GM21381 (cell line): ENCODE data around the gene SEC23IP.

Source experiments
- ATAC-seq: cut with Tn5 transposase; IDR thresholded peaks from one replicate; pipeline ENCODE4 v1.9.1; 2021; ENCODE audit warnings: mild to moderate bottlenecking, moderate library complexity; ENCODE audit not compliant: unreplicated experiment

Gene SEC23IP

DNA sequence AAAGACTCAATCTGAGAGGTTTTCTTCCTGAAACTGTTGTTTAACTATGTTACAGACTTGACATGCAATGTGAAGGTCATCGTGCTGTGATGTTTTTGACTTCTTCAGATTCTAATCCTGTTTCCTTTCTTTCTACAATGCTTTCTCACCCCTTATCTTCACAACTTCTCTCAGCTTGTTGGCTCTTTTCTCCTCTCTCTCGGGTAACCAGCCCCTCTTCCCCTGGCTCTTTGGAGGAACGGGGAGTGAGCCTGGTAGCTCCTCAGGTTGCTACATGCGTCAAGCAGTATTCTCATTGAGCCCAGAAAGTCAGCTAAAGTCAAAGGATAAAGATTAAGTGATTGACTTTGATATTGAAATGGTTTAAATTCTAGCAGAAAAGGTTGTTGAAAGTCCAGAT lies 40.1 kb downstream of the SEC23IP start:
- ATAC-seq: no peak

GRCh38 chr10:119933179-119933578 lies 40.6 kb downstream of the SEC23IP start:
- no peak for ATAC-seq

DNA sequence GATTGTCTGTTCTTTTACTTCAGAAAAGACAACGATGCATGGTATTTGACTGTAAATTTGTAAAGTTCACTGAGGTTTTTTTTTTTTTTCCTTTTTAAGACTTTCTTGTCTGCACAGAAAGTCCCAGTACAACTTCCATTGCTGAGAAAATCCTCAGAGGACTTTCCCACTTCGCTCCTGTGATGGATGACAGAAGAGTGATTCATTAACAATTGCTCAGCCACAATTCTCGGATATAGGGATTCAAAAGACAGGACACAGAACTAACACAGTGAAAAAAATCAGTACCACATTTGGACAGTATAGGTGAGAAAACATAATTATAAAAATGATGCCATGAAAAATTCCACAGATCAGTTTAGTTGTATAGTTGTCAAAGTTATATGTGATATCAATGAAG lies 48.0 kb downstream of the SEC23IP start:
- no peak for ATAC-seq

DNA sequence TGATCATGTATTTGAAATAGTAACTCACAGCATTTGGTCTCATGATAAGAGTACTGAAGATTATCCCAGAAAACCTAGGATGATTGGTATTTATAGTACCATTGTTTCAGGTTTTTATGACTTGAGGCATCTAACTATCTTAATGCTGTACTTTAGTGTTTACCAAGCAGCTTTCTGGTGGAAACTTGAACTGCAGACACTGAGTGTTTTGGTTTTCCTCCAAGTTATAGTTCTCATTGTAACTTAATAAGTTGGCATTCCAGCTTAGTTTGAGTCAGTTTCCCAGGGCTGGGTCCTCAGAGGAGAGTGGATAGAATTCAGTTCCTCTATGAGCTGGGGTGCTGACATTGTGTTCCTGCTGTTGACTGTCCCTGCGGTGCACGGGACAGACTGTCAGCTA lies 50.4 kb downstream of the SEC23IP start:
- no peak for ATAC-seq

DNA sequence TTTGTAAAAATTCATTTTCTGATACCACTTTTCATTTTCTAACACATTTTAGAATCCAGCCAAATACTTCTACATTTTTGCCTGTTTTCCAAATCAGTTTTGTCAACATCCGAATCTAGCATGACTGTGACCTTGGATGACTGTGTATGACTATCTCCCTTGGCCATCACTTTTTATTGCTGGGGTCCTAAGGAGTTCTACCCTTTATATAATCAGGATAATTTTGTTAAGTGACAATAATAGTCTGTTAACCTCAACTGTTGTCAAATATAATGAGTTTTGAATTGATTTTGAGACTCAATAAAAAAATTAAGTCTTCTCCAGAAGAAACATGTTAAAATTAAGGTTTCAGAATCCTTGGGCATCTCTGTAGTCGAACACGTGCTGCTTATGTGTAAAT lies 53.3 kb downstream of the SEC23IP start:
- no peak for ATAC-seq

DNA sequence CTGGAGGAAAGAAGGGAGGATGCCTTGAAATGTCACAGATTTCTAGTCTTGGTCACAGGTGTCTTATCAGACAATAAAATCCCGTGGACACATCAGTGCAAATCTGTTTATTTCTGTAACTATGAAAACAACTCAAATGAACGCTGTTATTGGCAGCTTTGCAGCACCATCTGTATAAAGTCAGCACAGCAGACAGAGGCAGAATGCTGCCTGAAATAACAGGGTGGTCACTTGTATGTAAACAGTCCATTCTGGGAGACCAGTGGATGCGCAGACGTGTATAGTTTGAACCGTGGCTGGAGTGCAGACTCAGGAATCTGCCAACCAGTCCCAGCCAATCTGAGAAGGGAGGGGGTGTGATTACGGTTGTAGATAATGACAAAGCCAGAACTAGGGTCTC lies 54.8 kb downstream of the SEC23IP start:
- no peak for ATAC-seq

GRCh38 chr10:119957451-119957850 lies 64.9 kb downstream of the SEC23IP start:
- ATAC-seq: no peak

- no peak for ATAC-seq
Observed at GRCh38 chr10:119962837-119963236, 70.3 kb downstream of the SEC23IP start.

- no peak for ATAC-seq
Observed at GRCh38 chr10:119967066-119967465, 74.5 kb downstream of the SEC23IP start.

DNA sequence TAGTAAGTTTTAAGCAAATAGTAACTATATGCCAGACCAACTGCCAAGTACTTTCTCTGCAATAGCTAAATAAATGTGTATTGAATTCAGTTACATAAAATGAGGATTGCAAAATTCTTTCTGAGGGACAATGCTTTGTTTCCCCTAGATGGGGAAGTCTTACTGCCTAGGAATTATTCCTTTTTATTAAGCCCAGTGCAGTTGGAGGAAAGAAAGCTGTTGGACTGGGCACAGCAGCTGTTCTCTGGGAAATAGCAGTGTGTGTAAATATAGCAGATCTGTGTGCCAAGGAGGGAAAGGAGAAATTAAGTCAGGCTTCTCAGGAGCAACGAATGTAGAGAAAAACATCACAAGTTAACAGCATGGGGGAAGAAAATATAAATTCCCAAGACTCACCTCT lies 77.1 kb downstream of the SEC23IP start:
- no peak for ATAC-seq

- no peak for ATAC-seq
Observed at GRCh38 chr10:119970107-119970506, 77.6 kb downstream of the SEC23IP start.

- no peak for ATAC-seq
Observed at GRCh38 chr10:119970963-119971362, 78.4 kb downstream of the SEC23IP start.

GRCh38 chr10:119973281-119973680 lies 80.8 kb downstream of the SEC23IP start:
- no peak for ATAC-seq

GRCh38 chr10:119976421-119976820 lies 83.9 kb downstream of the SEC23IP start:
- ATAC-seq: no peak

DNA sequence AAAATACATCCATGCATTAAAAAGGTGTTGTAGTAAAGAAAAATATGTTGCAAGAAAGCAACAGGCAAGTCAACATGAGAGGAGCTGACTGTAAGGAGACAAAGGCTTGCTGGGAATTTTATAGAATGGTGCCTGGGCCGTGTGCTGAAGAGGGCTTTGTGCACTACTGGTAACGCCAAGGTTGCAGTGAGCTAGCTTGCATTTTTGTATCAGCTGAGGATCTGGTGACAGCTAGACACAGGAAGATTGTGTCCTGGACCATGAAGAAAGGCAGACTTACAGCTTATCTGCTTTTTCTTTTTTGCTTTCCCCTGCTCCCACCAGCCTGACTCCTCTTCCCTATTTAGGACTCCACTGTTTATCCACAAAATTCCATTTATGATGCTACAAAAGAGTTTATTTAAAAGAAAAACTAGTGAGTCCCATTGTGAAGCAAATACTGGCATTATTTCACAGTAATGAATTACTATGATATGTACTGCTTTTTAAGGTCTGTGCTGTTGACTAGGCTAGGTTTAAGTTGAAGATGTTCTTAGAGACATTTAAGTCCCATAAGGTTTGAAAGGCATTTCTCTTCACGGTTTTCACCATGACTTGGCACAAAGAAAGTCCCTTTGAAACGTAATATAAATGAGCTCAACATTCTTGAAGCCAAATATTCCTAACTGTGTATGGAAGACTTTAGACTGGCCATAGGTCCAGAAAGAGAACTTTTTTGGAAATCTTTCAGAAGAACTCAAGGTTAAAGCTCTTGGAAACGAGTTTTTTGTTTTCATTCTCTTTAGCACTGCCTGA lies 88.6 kb downstream of the SEC23IP start:
- ATAC-seq: no peak

- no peak for ATAC-seq
Observed at GRCh38 chr10:119981826-119982225, 89.3 kb downstream of the SEC23IP start.

GRCh38 chr10:119988333-119988732 lies 95.8 kb downstream of the SEC23IP start:
- no peak for ATAC-seq

DNA sequence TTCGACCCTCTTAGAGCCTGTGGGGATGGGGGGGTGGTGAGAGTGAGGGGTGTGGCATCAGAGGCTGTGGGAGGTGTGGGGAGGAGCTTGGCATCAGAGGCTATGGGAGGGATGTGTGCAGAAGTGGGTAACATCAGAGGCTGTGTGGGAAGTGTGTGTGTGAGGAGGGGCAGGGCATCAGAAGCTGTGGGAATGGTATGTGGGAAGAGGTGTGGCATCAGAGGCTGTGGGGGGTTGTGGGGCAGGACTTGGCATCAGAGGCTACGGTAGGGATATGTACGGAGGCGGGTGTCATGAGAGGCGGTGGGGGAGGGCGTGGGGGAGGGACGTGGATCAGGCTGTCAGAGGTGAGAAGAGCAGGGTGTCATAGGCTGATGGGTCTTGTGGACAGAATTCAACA lies 97.4 kb downstream of the SEC23IP start:
- ATAC-seq: no peak

- ATAC-seq: no peak
Observed at GRCh38 chr10:119991066-119991465, 98.5 kb downstream of the SEC23IP start.

DNA sequence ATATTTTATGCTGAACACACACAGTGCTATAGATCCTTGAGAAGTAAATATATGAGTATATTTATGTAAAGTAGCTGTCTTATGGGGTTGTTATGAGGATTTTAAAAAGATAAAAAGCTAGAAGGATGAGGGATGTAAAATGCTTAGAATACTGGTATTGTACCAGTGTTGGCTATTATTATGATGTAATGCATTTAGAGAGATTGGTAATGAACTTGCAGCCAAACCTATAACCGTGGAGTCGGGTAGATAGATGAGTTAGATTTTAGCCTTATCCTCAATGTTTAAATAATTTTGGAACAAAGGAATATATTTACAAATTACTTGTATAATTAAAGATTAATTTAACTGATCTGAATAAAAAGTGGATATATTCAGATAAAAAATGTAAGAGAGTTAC lies 99.3 kb downstream of the SEC23IP start:
- no peak for ATAC-seq
